ENCODE results near the gene ADAMTS14.

DNA sequence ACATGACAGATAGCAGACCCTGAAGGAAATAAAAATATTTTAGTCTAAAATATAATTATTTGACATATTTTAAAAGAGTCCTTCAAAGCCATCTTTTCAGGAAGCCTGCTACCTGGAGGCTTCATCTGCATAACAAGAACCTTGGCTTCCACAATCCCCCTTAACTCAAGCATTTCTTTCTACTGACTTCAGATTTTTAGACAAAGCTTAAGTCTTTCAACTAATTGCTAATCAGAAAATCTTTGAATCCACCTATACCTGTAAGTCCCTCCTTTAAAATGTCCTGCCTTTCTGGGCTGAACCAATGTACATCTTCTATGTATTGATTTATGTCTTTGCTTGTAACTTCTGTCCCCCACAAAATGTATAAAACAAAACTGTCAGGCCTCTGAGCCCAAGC lies 46.2 kb upstream of the ADAMTS14 start:
- TF ChIP-seq POLR2AphosphoS5 (IDR thresholded peaks at IDR 0.05; ENCODE audit: low read depth, low read length) (no peak), SPI1 (IDR thresholded peaks at IDR 0.05; ENCODE audit: low read depth, low read length) (no peak), POLR2A (IDR thresholded peaks at IDR 0.05; ENCODE audit: low read depth, low read length) (no peak)

Measured in GM12891 (cell line).